Ovary (tissue), 9 donors: ENCODE measurements around the gene C16orf92. TPM values are rescaled to one million over a fixed set of nuclear protein-coding genes. Genes with fewer than 3 reads are reported as not detected.

Experiments
- DNase-seq, 5 donors: peaks; one replicate each; pipeline ENCODE4 v3.0.0-alpha.2; 2019 to 2020
- H3K27ac ChIP-seq, 2 donors: fragments of 200-600 bp; one replicate each; pipeline versions ENCODE4 v1.5.1 to v1.8.0; 2019 to 2022
- H3K27me3 ChIP-seq: fragments of 200-600 bp; one replicate; pipeline ENCODE4 v1.8.0; 2022
- H3K36me3 ChIP-seq: fragments of 200-600 bp; sonication (generic); one replicate; pipeline ENCODE4 v1.5.1; 2019
- H3K4me1 ChIP-seq: one replicate; pipeline ENCODE4 v1.8.1; 2013; ENCODE audit warnings: mild to moderate bottlenecking, moderate library complexity; ENCODE audit not compliant: insufficient read depth
- H3K4me3 ChIP-seq: fragments of 200-600 bp; sonication (generic); one replicate; pipeline ENCODE4 v1.5.1; 2017
- H3K9me3 ChIP-seq, 2 donors: fragments of 200-600 bp in 1 of 2; sonication (generic) in 1 of 2; one replicate each; pipeline versions ENCODE4 v1.5.1 to v1.8.1; 2013 to 2019; ENCODE audit warnings: mild to moderate bottlenecking in 1 of 2, moderate library complexity in 1 of 2
- CTCF ChIP-seq, 3 donors: fragments of 450-650 bp in 2 of 3; fragments of 200-600 bp in 1 of 3; IDR thresholded peaks; one replicate each; pipeline versions ENCODE4 v1.5.1 to v1.8.0; 2016 to 2022; ENCODE audit warnings: antibody characterized with exemption in 3 of 3, mild to moderate bottlenecking in 1 of 3
- EP300 ChIP-seq: sonication (generic); formaldehyde crosslinking; IDR thresholded peaks from one replicate; pipeline ENCODE4 v1.6.1; 2017; ENCODE audit warnings: antibody characterized with exemption
- POLR2A ChIP-seq: fragments of 450-650 bp; IDR thresholded peaks from one replicate; pipeline ENCODE4 v1.6.1; 2017; ENCODE audit warnings: antibody characterized with exemption, mild to moderate bottlenecking, moderate library complexity
- WGBS, 3 donors: extraction: QIAGEN DNeasy Blood & Tissue Kit in 1 of 3; methylation state at CpG; one replicate each; pipeline versions ENCODE4 v1.1.5 to v1.1.7; 2013 to 2017; 5-methylcytosine and 5-hydroxymethylcytosine counted together
- intact Hi-C, 4 donors: fragments of 100-400 bp; cut with DNase I; formaldehyde crosslinking; loops; one replicate each; pipeline versions ENCODE4 v1.11.0 to v1.15.1; 2022 to 2023
- polyA plus RNA-seq, 2 donors: library from polyadenylated mRNA; stranded (reverse); fragments of 200-250 nt in 1 of 2; fragments of 350-450 nt in 1 of 2; fragmentation: Illumina TruSeq in 1 of 2; extraction: RNeasy Lipid Tissue Mini Kit (QIAGEN cat#74804) in 1 of 2; gene quantifications; one replicate each; pipeline ENCODE4 v1.2.3, GENCODE V29; 2013 to 2014
- total RNA-seq, 7 donors: library from RNA; depleted of rRNA in 2 of 7; stranded (reverse); fragments of >200 nt in 2 of 7; fragmentation: NEBNext Ultra II Directional in 3 of 7; extraction: Animal tissue kit (Norgen Biotek cat#: 25700) in 3 of 7; gene quantifications; one replicate each; pipeline versions ENCODE4 v1.1.0 to v1.2.4, GENCODE V29; 2016 to 2023
- donor health status: DM: no; HTN: no; CAD: no; lungs with moderate emphysema.
- donor health status: DM: no; HTN: no; CAD: no.
- donor health status: Bipolar disorder and iron deficiency.
- donor health status: DM: yes; HTN: yes; CAD: no.
- donor health status: DM: no; HTN: no; CAD: no.
- donor health status: DM: yes; HTN: yes; CAD: no.

C16orf92 gene
- total and polyA plus RNA-seq, 9 donors = not detected

GRCh38 chr16:30006659-30007377, 16.2 kb upstream of the C16orf92 start:
- H3K4me1 ChIP-seq = peaks cover 2% of the 10 kb centered on the region
- no peaks in the 10 kb centered on the region for H3K36me3 ChIP-seq
- H3K9me3 ChIP-seq = no peaks in the 10 kb centered on the region
- TF ChIP-seq CTCF (IDR thresholded peaks at IDR 0.05) = no peak
- H3K27ac ChIP-seq = no peak overlapping the region
- 76 to 85% (median 79%) methylated on average over 29 to 34 of the region's 34 CpGs for WGBS, 3 donors
- no peaks in the 10 kb centered on the region for H3K27me3 ChIP-seq
- H3K4me3 ChIP-seq = no peak overlapping the region
- intact Hi-C loops = loop anchor here in 3 of 4 donors (5.0 to 10.0 kb wide), 5 partner anchors 82 to 202 kb away; partner anchors contain the start of genes MAZ (in 2 of the 3), CDIPT (in 1 of the 3), KCTD13 (in 1 of the 3) and PRRT2 (in 1 of the 3)
- DNase-seq = no peak

- no peak overlapping the region for H3K4me3 ChIP-seq
- no peaks in the 10 kb centered on the region for H3K27me3 ChIP-seq
- TF ChIP-seq CTCF (IDR thresholded peaks at IDR 0.05) (no peak), POLR2A (no peak), EP300 (no peak)
- no peaks in the 10 kb centered on the region for H3K9me3 ChIP-seq
- no peak for DNase-seq
- no peaks in the 10 kb centered on the region for H3K36me3 ChIP-seq
- H3K4me1 ChIP-seq = peaks cover 2% of the 10 kb centered on the region
- H3K27ac ChIP-seq = no peak overlapping the region
- 68 to 80% (median 75%) methylated on average over 11 of the region's 11 CpGs for WGBS, 3 donors
- intact Hi-C loops = loop anchor here in 3 of 4 donors (5.0 to 10.0 kb wide), 5 partner anchors 83 to 203 kb away; partner anchors contain the start of genes MAZ (in 2 of the 3), CDIPT (in 1 of the 3), KCTD13 (in 1 of the 3) and PRRT2 (in 1 of the 3)
Measured at GRCh38 chr16:30007378-30007895, 15.6 kb upstream of the C16orf92 start.

GRCh38 chr16:30009085-30009862, 13.7 kb upstream of the C16orf92 start:
- intact Hi-C loops = loop anchor here in 3 of 4 donors (5.0 to 10.0 kb wide), 5 partner anchors 84 to 204 kb away; partner anchors contain the start of genes MAZ (in 2 of the 3), CDIPT (in 1 of the 3), KCTD13 (in 1 of the 3) and PRRT2 (in 1 of the 3)
- Histone ChIP-seq H3K36me3 (no peaks in the 10 kb centered on the region), H3K4me3 (no peak overlapping the region), H3K9me3 (no peaks in the 10 kb centered on the region), H3K27ac (no peak overlapping the region), H3K4me1 (peaks cover 2% of the 10 kb centered on the region), H3K27me3 (no peaks in the 10 kb centered on the region)
- TF ChIP-seq POLR2A (no peak), CTCF (IDR thresholded peaks at IDR 0.05) (no peak), EP300 (no peak)
- DNase-seq = no peak
- WGBS, 3 donors = 62 to 63% (median 63%) methylated on average over 26 of the region's 26 CpGs
